Activated naive CD8-positive, alpha-beta T cell treated with anti-CD3 and anti-CD28 coated beads, Interleukin-2, amount 50 U/mL, for 16 hours (primary cell): ENCODE results near the gene PUM1.

ENCODE experiments used
- DNase-seq: peaks from one replicate; pipeline ENCODE4 v3.0.0-alpha.2; 2020; ENCODE audit warnings: low read depth, low spot score

The PUM1 gene

GRCh38 chr1:30906631-30907441, 158.7 kb downstream of the PUM1 start:
- no peak for DNase-seq

- DNase-seq = no peak
These were observed 159.4 kb downstream of the PUM1 start for GRCh38 chr1:30905916-30906620.

GRCh38 chr1:30905403-30905802, 160.1 kb downstream of the PUM1 start:
- no peak for DNase-seq

GRCh38 chr1:30904962-30905335, 160.6 kb downstream of the PUM1 start:
- DNase-seq = no peak

GRCh38 chr1:30904191-30904961, 161.1 kb downstream of the PUM1 start:
- no peak for DNase-seq

GRCh38 chr1:30903343-30904034, 162.0 kb downstream of the PUM1 start:
- no peak for DNase-seq

- no peak for DNase-seq
These were observed 162.8 kb downstream of the PUM1 start for GRCh38 chr1:30902593-30903290.

GRCh38 chr1:30901798-30902581, 163.5 kb downstream of the PUM1 start:
- no peak for DNase-seq

GRCh38 chr1:30900931-30901560, 164.5 kb downstream of the PUM1 start:
- no peak for DNase-seq

GRCh38 chr1:30900486-30900885, 165.0 kb downstream of the PUM1 start:
- no peak for DNase-seq

GRCh38 chr1:30899577-30900389, 165.7 kb downstream of the PUM1 start:
- no peak for DNase-seq

GRCh38 chr1:30898031-30898815, 167.3 kb downstream of the PUM1 start:
- DNase-seq = no peak

GRCh38 chr1:30896905-30897304, 168.6 kb downstream of the PUM1 start:
- no peak for DNase-seq

GRCh38 chr1:30895944-30896660, 169.4 kb downstream of the PUM1 start:
- no peak for DNase-seq

GRCh38 chr1:30895382-30895943, 170.1 kb downstream of the PUM1 start:
- no peak for DNase-seq

GRCh38 chr1:30894508-30894973, 171.0 kb downstream of the PUM1 start:
- no peak for DNase-seq
